GM21526 (cell line): Measurements from ENCODE around the gene FYB1.

ENCODE experiments used
- ATAC-seq: cut with Tn5 transposase; IDR thresholded peaks from one replicate; pipeline ENCODE4 v1.9.1; 2021; ENCODE audit warnings: moderate library complexity; ENCODE audit not compliant: unreplicated experiment, low FRiP score

The FYB1 gene

DNA sequence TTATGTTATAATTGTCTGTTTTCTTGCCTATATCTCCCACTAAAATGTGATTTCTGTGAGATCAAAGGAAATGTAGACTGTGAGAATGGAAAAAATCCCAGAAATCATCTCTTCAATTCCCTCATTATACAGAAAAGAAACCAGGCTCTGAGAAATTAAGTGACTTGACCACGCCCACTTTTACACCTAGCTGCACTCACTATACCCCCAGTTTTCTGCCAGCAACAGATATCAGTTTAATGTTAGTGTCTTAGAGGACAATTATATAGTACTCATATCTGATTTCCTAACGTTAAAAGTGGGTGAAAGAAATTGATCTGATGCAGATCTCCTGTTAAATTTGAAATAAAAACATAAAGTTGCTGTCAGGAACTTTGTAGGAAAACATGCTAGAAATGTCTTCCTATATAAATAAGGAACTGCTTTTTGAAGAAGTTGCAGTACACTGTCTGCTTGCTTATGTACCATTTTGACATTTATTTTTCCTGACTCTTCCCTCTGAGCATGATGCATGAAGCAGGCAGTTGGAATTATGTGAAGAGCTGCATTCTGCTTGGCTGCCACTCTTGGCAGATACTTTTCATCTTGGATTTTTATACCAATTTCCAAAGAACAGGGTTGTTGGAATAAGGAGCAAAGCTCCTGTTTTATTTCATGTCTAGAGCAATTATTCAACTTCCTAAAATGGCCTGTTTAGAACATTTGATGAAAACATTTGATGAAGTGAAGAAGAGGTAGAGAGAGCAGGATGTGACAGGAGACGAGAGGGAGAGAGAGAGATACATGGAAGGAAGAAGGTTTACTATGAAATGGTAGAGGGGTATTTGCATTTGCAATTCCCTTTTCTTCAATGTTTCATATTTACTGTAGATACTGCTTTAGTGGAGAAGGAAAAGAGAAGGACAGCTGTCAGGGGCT is 87.9 kb downstream of the FYB1 start:
- ATAC-seq: no peak

DNA sequence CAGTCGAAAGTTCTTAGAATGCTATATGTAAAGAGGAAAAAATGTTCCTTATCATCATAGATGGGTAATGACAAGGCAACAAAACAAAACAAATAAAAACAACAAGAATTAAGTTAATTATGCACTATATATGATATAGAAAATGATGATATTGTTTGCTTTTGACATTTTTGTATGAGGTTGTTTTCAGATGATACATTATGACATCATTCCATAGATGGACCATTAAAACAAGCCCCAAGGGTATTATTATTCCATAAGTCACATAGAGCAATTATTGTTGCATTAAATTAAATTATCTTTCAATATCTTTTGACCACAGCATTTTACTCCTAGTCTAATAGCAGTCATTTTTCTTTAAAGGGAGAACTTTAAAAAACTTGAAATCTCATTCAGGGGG is 88.6 kb downstream of the FYB1 start:
- no peak for ATAC-seq

GRCh38 chr5:39121922-39122321 is 97.4 kb downstream of the FYB1 start:
- no peak for ATAC-seq

DNA sequence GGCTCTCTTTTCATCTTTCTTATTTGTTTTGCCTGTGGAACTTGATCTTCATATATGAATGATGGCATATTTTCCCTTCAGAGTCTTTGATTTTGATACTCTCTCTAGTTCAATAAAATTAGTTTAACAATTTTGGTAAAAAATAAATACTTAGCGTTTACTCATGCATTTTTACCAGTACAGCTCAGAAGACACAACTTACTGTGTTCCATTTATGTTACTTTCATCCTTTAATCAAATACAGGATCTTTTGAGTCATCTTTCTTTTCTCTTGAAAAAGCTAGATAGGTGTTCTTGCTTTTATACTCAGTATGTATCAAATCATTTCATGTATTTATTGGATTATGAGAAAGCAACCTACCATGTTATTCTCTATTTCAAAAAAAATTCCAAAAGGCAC is 98.0 kb downstream of the FYB1 start:
- ATAC-seq: no peak

DNA sequence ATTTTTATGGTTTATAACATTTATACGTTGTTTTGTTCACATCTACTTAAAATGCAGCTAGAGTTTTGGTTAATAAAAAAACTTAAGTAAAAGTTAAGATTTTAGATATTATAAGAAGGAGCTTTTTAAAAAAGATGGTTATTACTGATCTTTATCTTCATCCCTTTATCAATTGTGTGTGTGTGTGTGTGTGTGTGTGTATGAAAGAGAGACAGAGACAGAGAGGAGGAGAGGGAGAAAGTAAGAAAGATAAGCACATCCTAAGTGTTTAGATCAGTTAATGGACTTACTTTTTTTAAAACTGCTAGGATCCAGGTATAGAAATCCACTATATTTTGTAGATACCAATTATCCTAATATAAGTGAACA is 99.3 kb downstream of the FYB1 start:
- no peak for ATAC-seq

DNA sequence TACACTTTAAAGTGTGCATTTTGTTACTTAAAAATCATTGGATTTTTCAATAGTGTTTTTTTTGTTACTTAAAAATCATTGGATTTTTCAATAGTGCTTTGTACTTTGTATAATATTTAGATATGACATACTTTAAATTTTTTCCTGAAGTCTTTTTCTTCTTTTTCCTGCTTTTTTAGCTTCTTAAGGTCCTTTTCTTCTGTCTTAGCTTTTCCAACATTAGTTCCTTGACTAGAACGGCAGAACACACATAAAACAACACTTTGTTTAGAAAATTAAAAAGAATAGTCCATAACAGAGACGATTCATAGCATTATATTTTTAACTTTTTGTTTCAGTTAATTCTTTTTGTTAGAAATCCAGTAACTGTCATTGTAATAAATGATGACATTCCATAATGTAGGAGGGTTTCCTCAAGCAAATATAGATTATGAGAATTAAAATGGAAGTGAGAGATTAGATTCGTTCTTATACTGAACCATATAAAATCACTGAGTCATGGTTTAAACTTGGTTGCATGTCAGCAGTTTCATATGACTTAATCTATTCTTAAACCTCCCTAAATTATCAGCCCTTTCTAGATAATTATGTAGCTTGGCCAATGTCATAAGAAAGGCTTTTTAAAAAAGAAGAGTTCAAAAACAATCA is 99.8 kb downstream of the FYB1 start:
- no peak for ATAC-seq

- ATAC-seq: no peak
Observed at GRCh38 chr5:39118638-39119037, 100.7 kb downstream of the FYB1 start.

GRCh38 chr5:39117401-39117800 is 102.0 kb downstream of the FYB1 start:
- ATAC-seq: no peak

DNA sequence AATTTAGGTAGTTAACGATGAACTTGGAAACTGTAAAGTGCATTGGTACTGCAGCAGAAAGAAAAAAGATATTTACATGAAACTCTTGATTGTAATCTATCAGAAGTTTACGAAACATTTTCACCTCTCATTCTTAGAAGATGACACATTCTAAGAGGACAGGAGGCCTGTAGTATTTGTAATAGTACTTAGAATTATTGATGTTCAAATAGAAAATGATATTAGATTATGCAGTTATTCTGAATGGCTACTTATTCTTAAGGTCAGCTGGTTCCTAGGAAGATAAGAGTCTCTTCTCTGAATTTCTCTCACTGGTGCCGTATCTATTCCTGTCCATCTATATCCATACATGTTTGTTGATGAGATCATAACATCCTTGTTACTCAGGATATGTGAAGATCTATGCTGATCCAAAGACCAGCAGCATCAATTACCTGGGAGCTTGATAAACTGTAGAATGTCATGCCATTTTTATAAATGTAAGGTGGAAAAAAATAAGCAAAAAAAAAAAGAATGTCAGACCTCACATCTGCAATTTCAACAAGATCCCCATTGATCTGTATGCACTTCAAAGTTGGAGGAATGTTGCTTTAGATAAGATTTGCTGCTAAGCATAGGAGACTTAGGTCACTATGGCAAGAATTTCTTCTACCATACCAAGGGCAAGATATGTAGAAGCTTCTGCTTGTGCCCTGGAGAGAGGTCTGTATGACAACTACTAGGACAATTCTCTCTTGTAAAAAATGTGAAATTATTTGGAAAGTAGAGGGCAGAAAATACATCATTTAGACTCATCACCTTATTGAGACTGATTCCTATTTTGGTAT is 102.8 kb downstream of the FYB1 start:
- no peak for ATAC-seq

- no peak for ATAC-seq
Observed at GRCh38 chr5:39115644-39116343, 103.6 kb downstream of the FYB1 start.

DNA sequence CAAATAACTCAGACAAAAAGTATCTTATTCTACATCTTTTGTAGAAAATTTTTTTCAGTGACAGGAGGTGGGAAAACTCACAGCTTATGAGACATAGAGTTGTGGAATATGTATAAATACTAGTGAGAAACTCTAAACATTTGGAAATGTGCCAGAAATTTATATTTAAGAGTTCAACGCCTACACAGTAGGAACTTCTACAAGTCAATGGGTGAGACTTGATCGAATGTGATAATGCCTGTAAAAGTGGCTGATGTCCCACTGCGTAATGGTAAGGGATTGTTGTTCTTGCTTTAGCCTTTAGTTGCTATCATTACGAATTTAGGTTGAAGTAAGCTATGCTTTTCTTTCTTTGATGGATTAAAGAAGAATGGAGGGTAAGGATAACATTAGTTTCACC is 105.2 kb downstream of the FYB1 start:
- no peak for ATAC-seq

GRCh38 chr5:39113354-39113953 is 105.9 kb downstream of the FYB1 start:
- no peak for ATAC-seq

DNA sequence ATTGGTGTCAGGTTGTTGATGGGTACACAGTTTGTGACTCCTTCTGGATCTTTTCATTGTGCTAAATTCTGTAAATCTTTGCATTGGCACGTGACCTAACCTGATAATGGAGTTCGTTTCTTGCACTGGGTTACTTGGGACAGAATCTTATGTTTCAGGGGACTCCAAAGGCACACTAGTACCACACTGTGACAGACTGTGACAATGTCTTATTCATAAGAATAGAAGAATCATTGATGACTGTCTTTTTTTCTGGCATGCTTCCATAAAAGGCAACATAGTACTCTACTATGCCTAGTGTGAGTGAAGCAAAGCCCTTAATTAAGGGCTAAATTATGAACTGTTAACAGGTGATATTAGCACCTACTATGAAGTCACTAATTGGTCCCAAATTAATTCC is 109.8 kb downstream of the FYB1 start:
- no peak for ATAC-seq

DNA sequence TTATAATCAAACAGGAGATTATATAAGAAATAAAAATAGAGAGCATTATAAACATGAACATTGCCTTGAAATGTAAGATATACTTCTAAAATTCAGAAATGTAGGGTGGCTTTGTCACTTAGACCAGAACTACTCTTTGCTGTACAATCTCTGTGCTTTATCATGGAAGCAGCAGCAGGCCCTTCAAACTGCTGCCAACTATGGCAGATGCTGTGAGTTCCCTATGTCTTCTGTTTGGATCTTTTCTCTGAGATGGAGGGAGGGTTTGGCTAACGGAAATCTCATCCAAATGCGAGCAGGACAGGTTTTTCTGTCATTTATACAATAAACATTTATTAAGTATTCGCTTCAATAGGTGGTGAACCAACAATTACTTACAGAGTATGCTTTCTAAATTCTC is 110.4 kb downstream of the FYB1 start:
- no peak for ATAC-seq

DNA sequence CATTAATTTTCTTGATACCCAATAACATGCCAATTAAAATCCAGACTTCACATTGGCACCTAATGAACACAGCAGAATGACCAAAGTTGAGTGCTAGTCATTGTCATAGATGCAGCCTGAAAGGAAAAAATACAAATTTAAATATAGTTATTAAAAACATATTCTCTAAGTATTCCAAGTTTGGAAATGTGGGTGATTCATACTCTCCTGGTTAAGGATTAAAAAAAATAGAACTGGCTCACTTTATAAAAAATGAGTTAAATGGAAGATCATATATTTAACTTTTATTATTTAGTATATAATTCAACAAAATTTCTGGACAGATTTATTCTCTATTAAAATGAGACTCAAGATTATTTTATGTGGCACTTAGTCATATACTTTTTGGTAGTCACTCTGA is 112.0 kb downstream of the FYB1 start:
- no peak for ATAC-seq

DNA sequence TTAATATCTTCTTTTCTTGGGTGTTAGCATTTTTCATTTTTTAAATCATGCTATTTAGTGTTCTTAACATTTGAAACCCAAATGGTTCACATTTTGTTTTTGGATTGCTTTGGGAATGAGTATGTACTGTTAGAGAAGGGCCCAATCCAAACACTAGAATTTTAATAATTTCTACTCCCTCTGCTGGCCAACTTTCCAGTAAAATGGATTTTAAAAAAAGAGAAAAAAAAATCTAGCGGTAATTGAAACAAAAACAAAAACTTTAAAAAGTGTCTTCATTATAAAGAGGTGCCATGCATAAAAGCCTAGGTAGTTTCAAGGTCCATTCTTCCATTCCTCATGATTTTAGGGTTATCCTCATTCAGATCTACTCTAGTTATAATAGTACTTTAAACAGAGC is 113.0 kb downstream of the FYB1 start:
- no peak for ATAC-seq

DNA sequence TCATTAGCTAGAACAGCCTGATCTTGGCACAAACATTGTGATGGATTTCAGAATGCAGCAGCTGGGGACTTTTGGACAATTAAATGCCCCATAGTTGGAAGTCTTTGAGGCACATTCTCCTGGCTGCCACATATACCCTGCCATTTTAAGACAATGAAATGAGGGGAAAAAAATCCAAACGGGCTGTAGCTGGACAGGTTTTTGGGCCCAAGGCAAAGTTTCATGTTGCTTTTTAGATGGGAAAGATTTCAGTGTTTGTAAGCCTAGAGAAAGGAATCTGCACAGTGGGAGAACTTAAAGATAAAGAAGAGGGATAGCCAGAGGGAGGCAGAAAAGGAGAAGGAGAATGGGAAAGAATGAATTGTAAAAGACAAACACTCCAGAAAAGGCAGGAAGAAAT is 115.1 kb downstream of the FYB1 start:
- ATAC-seq: no peak

GRCh38 chr5:39102684-39103155 is 116.6 kb downstream of the FYB1 start:
- ATAC-seq: no peak

GRCh38 chr5:39100851-39101396 is 118.4 kb downstream of the FYB1 start:
- no peak for ATAC-seq

DNA sequence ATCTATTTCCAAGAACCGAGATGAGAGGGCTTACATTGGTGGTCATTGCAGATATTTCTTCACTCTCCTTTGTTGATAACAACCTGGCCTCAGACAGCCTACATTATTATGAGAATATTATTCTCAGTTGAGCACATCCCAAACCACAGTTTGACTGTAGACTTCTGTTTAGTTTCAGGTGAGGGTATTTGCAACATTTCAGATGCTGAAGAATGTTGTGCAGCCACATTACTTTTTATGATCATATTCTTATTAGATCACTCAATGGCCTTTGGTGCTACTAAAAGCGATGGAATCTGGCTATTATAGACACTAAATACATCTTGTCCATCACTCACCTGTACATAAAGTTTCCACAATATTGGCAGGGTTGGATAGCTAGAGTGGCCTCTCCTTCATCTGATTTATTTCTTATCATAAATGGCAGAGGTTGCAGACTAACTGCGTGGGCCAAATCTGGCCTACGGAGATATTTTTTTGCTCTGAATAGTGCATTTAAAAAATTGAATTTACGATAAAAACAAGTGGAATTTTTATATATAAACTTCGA is 119.0 kb downstream of the FYB1 start:
- no peak for ATAC-seq
